HUDEP-2 (cell line): ENCODE measurements around the gene APH1A.
"Not testable (repeated sequence)": the region's sequence is repeated elsewhere in the genome, so short reads cannot be mapped to it uniquely, and the experiment has no call there.

ENCODE experiments used
- DNase-seq, 76 experiments: peaks; one replicate each; lab custom pipeline; 2025; ENCODE audit not compliant: unreplicated experiment in 76 of 76; lab: John Stamatoyannopoulos, UW

APH1A gene

GRCh38 chr1:150268705-150269403, at the start of gene APH1A:
TSS of gene APH1A (minus strand) at chr1:150269016. CDS start at chr1:150268810, 206 bp downstream.
- peak; percentile 44 to 96 (median 91) for DNase-seq

GRCh38 chr1:150314691-150315090, 45.9 kb upstream of the APH1A start:
- not testable (repeated sequence) for DNase-seq

GRCh38 chr1:150311762-150312161, 42.9 kb upstream of the APH1A start:
- no peak for DNase-seq

- peak in 1 of 76 experiments; percentile 15 for DNase-seq
These were observed 41.1 kb upstream of the APH1A start for GRCh38 chr1:150309758-150310508.

- not testable (repeated sequence) for DNase-seq
These were observed 39.8 kb upstream of the APH1A start for GRCh38 chr1:150308585-150308984.

- no peak for DNase-seq
These were observed 34.1 kb upstream of the APH1A start for GRCh38 chr1:150302902-150303301.

- DNase-seq: no peak
These were observed 33.5 kb upstream of the APH1A start for GRCh38 chr1:150302338-150302737.

- DNase-seq: no peak
These were observed 30.9 kb upstream of the APH1A start for GRCh38 chr1:150299716-150300115.

- DNase-seq: no peak
These were observed 26.7 kb upstream of the APH1A start for GRCh38 chr1:150295476-150295875.

GRCh38 chr1:150293433-150294253, 24.8 kb upstream of the APH1A start, which contains the start of gene MRPS21:
TSS of gene MRPS21 (plus strand) at chr1:150293861. CDS start at chr1:150294367, 506 bp downstream.
- peak in 75 of 76 experiments; percentile 18 to 93 (median 81) for DNase-seq

- DNase-seq: no peak
These were observed 20.0 kb upstream of the APH1A start for GRCh38 chr1:150288822-150289221.

GRCh38 chr1:150288382-150288781, 19.6 kb upstream of the APH1A start:
- DNase-seq: no peak

- no peak for DNase-seq
These were observed 14.4 kb upstream of the APH1A start for GRCh38 chr1:150283260-150283659.

GRCh38 chr1:150282558-150282958, 13.7 kb upstream of the APH1A start:
- DNase-seq: peak in 7 of 76 experiments; percentile 47 to 58 (median 54)

- DNase-seq: peak; percentile 54 to 98 (median 93)
These were observed 13.1 kb upstream of the APH1A start, which contains the start of gene CIART for GRCh38 chr1:150281758-150282557. TSS of gene CIART (plus strand) at chr1:150282554. CDS start at chr1:150283268, 714 bp downstream.

- peak in 70 of 76 experiments; percentile 7 to 77 (median 51) for DNase-seq
These were observed 12.5 kb upstream of the APH1A start for GRCh38 chr1:150281221-150281757.

GRCh38 chr1:150280138-150280707, 11.4 kb upstream of the APH1A start:
- DNase-seq: no peak

- no peak for DNase-seq
These were observed 4.5 kb upstream of the APH1A start for GRCh38 chr1:150273311-150273710.

GRCh38 chr1:150271291-150271959, 2.6 kb upstream of the APH1A start:
- DNase-seq: no peak
